ENCODE results near the gene ART1. TPM values are rescaled to one million over a fixed set of nuclear protein-coding genes. Genes with fewer than 3 reads are reported as not detected.

The ART1 gene
- total and polyA plus RNA-seq, 2 of the 8 experiments (the other 6 are each of a cell fraction or from before 2014, with no cell fraction given): not detected

GRCh38 chr11:3665336-3666022 lies 20.6 kb downstream of the ART1 start:
- H4K8ac ChIP-seq (ENCODE audit: extremely low read depth, insufficient read depth, low read length): no peak overlapping the region
- no peaks in the 10 kb centered on the region for H3K4me1 ChIP-seq (replicated peaks in 1 of 4; ENCODE audit: control insufficient read depth in 3 of 4, insufficient read depth in 4 of 4, low read length in 3 of 4)
- H3K36me3 ChIP-seq (ENCODE audit: control insufficient read depth in 2 of 4, insufficient read depth in 4 of 4, low read length in 3 of 4): peaks cover 0 to 10% (median 2%) of the 10 kb centered on the region in 4 experiments; a peak in 2 of 8 replicates
- H2AK5ac ChIP-seq (ENCODE audit: low read depth, low read length): no peak overlapping the region
- no peak overlapping the region for H3K4me3 ChIP-seq (ENCODE audit: extremely low read depth in 1 of 4, insufficient read depth in 2 of 4, low read depth in 3 of 4, low read length in 4 of 4)
- POLR2A ChIA-PET (ENCODE audit: partially characterized antibody): interaction anchor here (1.2 kb wide), 1 partner anchor 23 kb away, joined by 4 read pairs; no protein-coding TSS in a partner anchor
- no peak overlapping the region for H2BK15ac ChIP-seq (ENCODE audit: low read length)
- no peak overlapping the region for H3K23ac ChIP-seq (ENCODE audit: insufficient read length)
- no peak overlapping the region for H3K18ac ChIP-seq (ENCODE audit: extremely low read depth, low read length)
- H3K56ac ChIP-seq (replicated peaks; ENCODE audit: insufficient read length, low read depth, low read length): no peak overlapping the region
- no peak overlapping the region for H3K27ac ChIP-seq (ENCODE audit: low read depth, low read length)
- H3K27me3 ChIP-seq (replicated peaks in 1 of 4; ENCODE audit: control insufficient read depth in 3 of 4, extremely low read depth in 1 of 4, insufficient read depth in 3 of 4, low read length in 3 of 4): no peaks in the 10 kb centered on the region
- no peak overlapping the region for H2BK120ac ChIP-seq (replicated peaks; ENCODE audit: low read depth, low read length)
- no peak overlapping the region for H2AFZ ChIP-seq (ENCODE audit: low read length)
- WGBS, 2 experiments (ENCODE audit: extremely low coverage in 1 of 2, insufficient coverage in 1 of 2, insufficient read length in 1 of 2, insufficient replicate concordance in 2 of 2, low coverage in 1 of 2, low lambda C conversion rate in 2 of 2, missing lambda C conversion rate in 1 of 2): 84% methylated on average over 6 of the region's 6 CpGs; no CpG with 5 or more reads in 1 of the 2 experiments
- H2BK20ac ChIP-seq (ENCODE audit: low read length): no peak overlapping the region
- no peak overlapping the region for H2BK5ac ChIP-seq (ENCODE audit: low read depth, low read length)
- H3K4me2 ChIP-seq (ENCODE audit: insufficient read depth in 1 of 2, low read depth in 2 of 2, low read length in 2 of 2): no peak overlapping the region
- DNase-seq (ENCODE audit: low read depth in 1 of 2, low spot score in 2 of 2) (no peak), FAIRE-seq (no peak)
- no peak overlapping the region for H4K91ac ChIP-seq (replicated peaks; ENCODE audit: insufficient read length, low read length)
- no peak overlapping the region for H3K4ac ChIP-seq (replicated peaks; ENCODE audit: insufficient read length, low read depth, low read length)
- no peak overlapping the region for H4K5ac ChIP-seq (ENCODE audit: insufficient read length, low read depth, low read length)
- H3K9me3 ChIP-seq (ENCODE audit: insufficient read depth in 2 of 2, low read depth in 1 of 2, low read length in 1 of 2): no peaks in the 10 kb centered on the region
- H3K23me2 ChIP-seq (ENCODE audit: low read depth, low read length): no peaks in the 10 kb centered on the region
- H4K20me1 ChIP-seq (replicated peaks in 1 of 2; ENCODE audit: control insufficient read depth in 1 of 2, insufficient read depth in 2 of 2, low read length in 2 of 2): peaks cover 0 to 2% of the 10 kb centered on the region in 2 experiments
- CTCF ChIA-PET (ENCODE audit: partially characterized antibody): interaction anchor here (0.8 to 1.3 kb wide), 2 partner anchors 10 to 17 kb away, joined by 3 read pairs; no protein-coding TSS in a partner anchor
- TF ChIP-seq SIN3A (conservative IDR thresholded peaks at IDR 0.05 in 1 of 2, IDR thresholded peaks at IDR 0.05 in 1 of 2; ENCODE audit: low read depth in 1 of 2, low read length in 2 of 2): no peak
- TF ChIP-seq FOSL1 (IDR thresholded peaks at IDR 0.05; ENCODE audit: insufficient read depth, low read depth, low read length): no peak
- no peak for TF ChIP-seq YY1 (IDR thresholded peaks at IDR 0.05; ENCODE audit: low read depth, low read length)
- TF ChIP-seq ATF3 (IDR thresholded peaks at IDR 0.05; ENCODE audit: insufficient read depth, low read depth, low read length): no peak
- no peak for TF ChIP-seq CBX8 (IDR thresholded peaks at IDR 0.05; ENCODE audit: borderline replicate concordance, low read depth, low read length)
- no peak for TF ChIP-seq TAF7 (optimal IDR thresholded peaks at IDR 0.05; ENCODE audit: borderline replicate concordance, low read depth, low read length)
- no peak overlapping the region for H3K9ac ChIP-seq (replicated peaks in 1 of 4; ENCODE audit: extremely low read depth in 1 of 4, low read depth in 3 of 4, low read length in 3 of 4)
- H3K14ac ChIP-seq (ENCODE audit: insufficient read length): no peak overlapping the region
- no peak overlapping the region for H2BK12ac ChIP-seq (ENCODE audit: low read depth, low read length)
- H3K79me1 ChIP-seq (ENCODE audit: low read depth, low read length): no peaks in the 10 kb centered on the region
- H3K79me2 ChIP-seq (ENCODE audit: control insufficient read depth in 1 of 2, insufficient read depth in 2 of 2, low read length in 2 of 2): no peaks in the 10 kb centered on the region

Measured in H1 (cell line).